ENCODE measurements around the gene ERN1.

The ERN1 gene

DNA sequence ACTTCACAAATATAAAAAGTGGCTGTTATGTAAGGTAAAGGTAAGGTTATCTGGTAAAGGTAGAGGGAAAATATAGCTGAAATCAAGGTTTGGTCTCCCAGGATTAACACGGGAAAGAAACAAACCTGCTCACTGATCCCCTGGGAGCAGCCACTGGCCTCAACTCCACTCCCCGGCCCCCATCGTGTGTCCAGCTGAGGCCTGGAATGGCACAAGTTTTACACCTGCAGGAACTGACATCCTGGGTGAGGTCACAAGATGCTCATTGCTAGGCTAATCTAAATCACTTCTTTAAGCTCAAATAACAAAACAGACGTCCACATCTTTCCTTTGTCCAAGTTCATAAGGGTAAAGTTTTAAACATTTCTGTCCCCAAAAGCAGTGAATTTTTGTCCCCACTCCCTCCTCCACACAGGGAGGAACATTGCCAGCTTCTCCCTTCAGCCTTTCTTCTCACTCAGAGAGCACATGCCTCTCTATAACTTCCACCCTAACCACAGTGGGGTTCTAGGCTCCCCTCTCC, 46.3 kb downstream of the ERN1 start:
- peak in 1 of 14 donors; percentile 8 for DNase-seq

DNA sequence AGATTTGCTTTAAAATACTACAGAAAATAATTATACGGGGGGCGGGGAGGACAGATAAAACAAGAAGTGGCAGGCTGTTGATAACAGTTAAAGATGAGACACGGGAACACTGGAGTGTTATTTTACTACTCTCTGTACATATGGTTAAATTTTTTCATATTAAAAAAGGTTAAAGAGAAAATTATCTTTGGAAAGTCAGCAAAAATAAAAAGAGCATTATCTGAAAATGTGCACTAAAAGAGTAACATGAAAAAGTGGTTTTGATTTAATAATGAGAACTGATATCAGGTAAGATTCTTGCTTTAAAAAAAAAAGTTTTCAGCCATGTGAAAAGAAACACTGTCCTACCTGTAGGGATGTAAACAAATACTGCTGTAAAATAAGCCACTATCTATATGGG, 46.9 kb downstream of the ERN1 start:
- DNase-seq: no peak

DNA sequence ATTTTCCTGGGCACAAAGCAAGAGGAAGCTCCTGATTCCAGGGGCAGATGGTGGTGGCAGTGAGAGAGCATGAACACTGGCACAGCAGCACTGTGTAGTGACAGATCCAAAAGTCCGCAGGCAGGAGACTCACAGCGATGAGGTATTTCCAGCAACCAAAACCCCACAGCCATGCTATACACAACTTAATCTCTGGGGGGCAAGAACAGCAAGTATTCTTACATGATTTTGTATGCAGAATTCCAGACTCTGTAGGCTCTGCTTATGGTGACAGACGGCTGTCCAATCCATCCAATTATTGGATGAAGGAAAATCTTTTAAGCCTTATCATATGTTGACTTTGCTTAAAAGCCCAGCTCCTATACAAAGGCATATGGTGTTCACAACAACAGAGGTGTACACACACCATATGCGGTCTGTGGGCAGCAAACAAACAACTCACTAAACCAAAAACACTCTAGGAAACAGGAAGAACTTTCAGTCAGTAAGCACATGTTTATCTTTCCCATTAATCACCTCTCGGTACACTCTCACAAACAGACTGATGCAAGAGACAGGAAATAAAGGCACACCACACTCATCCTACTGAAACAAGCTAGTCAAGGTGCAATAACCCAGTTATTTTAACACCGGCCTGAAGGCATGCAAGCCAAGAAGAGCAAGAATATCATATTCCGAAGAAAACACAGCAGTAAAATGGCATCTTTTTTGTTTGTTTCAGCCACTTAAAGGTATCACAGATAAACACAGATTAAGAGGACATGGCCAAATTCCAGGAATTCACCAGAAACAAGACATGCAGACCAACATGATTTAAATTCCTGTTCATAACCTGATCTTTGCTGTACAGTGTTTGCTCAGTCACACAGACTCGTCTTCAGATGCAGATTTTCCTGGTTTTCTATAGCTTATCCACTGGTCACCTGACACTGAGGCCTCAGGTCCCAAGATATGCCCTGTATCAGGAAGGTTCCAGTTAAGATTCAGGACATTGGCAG, 47.8 kb downstream of the ERN1 start:
- DNase-seq: peak in 1 of 14 donors; percentile 89

- no peak for DNase-seq
Observed at GRCh38 chr17:64080174-64080618, 49.7 kb downstream of the ERN1 start.

- DNase-seq: no peak
Observed at GRCh38 chr17:64077379-64077778, 52.6 kb downstream of the ERN1 start.

- no peak for DNase-seq
Observed at GRCh38 chr17:64075913-64076312, 54.0 kb downstream of the ERN1 start.

DNA sequence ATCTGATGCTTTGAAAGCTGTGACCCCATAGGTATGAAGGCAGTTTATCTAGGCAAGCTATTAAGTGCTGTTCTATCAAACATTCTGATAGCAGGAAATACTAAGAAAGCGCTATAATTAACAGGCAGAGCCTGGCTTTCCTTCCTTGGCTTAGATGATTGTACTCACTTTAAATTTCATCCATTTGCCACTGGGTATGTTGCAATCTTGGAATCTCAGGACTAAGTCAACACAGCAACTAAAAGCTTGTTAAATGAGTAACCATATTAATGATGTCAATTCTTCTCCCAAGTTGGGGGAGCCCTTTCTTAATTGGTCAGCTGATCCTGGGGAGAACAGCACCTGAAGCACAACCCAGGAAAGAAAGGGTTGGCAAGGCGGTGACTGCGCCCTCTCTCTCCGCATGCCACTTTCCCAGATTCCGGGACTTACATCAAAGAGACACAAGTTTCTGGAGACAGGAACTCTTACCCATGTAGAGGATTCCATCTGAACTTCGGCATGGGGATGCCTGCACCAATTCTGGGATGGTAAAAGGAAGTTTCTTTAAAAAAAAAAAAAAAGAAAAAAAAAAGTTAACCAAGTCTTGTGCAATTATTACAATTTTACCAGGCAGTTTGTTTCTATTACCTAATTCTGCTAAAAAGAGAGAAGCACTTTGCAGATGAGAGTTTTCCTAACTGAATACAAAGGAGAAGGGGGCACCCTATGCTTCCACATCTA, 55.1 kb downstream of the ERN1 start:
- DNase-seq: no peak

DNA sequence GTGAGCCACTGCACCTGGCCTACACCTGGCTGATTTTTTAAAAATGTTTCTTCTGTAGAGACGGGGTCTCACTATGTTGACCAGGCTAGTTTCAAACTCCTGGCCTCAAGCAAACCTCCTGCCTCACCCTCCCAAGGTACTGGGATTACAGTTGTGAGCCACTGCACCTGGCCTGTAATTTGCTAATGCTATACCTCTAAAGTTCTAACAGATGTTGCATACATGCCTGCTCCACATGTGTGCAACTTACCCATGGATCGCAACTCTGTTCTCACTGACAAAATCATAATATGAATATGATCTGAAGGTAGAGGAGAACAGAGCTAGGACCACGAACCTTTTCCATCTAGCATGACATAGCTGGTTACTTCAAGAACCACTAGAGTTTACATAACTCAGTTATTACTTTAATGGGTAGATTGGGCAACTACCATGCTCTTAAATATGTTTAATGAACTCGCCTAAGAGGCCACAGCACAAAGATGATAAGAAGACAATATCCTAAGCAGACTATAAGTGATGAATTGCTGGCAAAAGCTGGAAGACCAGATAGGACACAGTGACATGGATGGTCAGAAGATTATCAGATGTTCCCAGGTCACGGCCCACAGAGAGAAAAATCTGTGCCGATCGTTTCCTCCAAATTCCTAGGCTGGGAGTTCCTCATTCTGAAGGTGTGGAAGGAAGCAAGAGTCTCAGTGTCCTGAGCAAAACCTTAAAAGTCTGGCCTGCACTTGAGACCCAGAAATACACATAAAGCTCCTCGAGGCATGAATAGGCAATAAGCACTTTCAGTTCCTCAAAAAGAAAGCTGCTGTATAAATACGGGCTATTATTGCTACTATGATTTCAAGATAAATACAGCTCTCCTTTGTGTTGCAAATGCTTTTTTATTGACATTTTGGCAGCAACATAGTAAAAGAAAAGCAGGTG, 55.9 kb downstream of the ERN1 start:
- no peak for DNase-seq

DNA sequence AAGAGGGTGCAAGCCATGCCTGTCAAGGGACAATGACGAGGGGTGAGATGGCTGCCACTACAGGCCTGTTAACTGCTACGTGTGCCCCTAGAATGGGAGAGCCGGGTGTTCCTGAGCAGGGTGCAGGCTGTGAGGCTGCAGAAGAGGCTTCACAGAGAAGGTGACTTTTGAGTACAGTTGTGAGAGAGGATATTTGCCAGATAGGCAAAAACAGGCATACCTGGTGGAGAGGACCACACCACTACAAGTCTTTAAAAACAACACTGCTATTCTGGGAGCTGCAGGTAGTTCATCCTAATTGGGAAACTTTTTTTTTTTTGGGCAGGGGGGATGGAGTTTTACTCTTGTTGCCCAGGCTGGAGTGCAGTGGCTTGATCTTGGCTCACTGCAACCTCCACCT, 58.8 kb downstream of the ERN1 start:
- DNase-seq: no peak

- DNase-seq: no peak
Observed at GRCh38 chr17:64070213-64070612, 59.7 kb downstream of the ERN1 start.

GRCh38 chr17:64069143-64069542, 60.8 kb downstream of the ERN1 start:
- DNase-seq: no peak

GRCh38 chr17:64067657-64068056, 62.3 kb downstream of the ERN1 start:
- DNase-seq: no peak

GRCh38 chr17:64066716-64067115, 63.2 kb downstream of the ERN1 start:
- DNase-seq: no peak

- DNase-seq: no peak
Observed at GRCh38 chr17:64065161-64065560, 64.8 kb downstream of the ERN1 start.

DNA sequence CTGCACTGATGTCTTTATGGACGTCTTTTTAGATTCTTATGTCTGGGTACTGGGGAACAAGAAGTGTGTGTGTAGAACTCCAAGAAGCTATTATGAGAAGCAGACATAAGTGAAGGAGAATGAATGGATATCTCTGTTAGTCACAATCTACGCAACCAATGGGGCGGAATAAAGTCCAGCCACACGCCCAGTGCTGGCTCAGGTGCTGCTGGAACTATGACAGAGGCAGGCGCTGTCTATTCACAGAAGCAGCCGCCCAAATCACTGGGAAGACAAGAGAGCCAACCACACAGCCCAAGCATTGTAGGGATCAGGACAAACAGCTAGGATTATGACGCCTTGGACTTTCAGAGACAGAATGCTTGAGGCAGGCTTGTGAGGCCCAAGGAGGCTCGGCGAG, 65.6 kb downstream of the ERN1 start:
- no peak for DNase-seq

DNA sequence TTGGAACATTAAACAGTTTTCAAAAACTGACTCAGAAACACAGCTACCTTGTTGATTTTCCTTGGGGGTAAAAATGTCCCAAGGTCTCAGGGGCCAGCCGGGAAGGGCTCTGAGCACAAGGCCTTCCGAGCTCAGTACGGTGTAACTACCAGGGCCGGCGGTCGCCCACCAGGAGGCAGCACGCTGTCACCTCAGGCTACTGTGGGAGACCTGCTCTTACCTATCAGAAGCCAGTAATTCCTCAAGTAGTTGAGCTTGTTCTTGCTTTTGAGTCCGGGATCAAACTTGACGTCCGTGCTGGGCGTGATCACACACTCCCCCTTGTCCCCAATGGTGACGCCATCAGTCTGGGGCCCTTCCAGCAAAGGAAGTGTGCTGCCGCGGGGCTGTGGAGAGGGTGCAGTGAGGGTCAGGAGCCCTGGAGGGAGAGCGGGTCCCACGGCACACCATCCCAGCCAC, 66.1 kb downstream of the ERN1 start:
- DNase-seq: no peak

- DNase-seq: no peak
Observed at GRCh38 chr17:64063088-64063487, 66.9 kb downstream of the ERN1 start.

GRCh38 chr17:64061178-64061898, 68.6 kb downstream of the ERN1 start:
- no peak for DNase-seq

DNA sequence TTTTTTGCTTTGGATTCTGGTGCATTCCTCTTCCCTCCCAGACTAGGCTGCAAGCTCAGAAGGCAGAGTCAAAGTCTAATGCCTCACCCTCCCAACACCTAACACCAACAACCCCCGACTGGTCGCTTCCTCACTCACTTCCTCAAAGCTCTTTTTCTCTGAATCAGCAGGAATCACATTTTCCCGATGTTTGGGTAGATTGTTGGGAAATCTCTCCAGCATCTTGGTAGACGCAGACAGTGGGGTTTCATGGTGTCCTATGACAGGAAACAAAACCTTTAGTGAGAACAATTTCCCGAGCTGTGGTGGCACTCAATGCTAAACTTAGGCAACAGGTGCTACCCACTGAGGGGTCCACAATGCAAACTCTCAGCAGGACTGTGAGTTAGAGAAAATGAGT, 69.6 kb downstream of the ERN1 start:
- no peak for DNase-seq

GRCh38 chr17:64059756-64060155, 70.2 kb downstream of the ERN1 start:
- DNase-seq: no peak

DNA sequence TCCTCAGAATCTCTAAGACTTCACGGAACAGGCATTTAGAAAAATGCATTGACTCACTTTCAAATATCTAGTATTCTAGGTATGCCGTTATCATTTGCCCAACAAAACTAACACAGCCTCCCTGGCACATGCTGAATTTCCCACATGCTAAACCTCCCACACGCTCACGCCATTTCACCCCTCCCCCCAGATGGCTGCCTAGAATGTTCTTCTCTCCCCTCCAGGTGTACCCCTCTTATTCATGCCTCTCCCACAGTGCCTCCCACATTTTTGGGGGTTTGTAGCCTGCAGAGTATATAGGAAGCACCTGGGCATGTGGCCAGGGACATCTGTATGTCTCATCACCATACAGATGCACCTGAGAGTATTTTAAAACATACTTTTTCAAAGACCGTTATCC, 71.3 kb downstream of the ERN1 start:
- DNase-seq: no peak
